HEK293 (cell line): ENCODE results near the gene CACNB2.

Source experiments
- GLIS1 ChIP-seq: fragments of 450-650 bp; formaldehyde crosslinking; IDR thresholded peaks from 2 replicates; pipeline ENCODE4 v1.5.1; 2016; ENCODE audit warnings: missing biosample characterization, missing genetic modification characterization
- TF ChIP-seq, protein P1 (sequence below): fragments of 450-650 bp; formaldehyde crosslinking; IDR thresholded peaks from 2 replicates; pipeline ENCODE4 v1.5.1; 2016; ENCODE audit warnings: missing biosample characterization, missing genetic modification characterization
- TF ChIP-seq, protein P2 (sequence below): fragments of 450-650 bp; formaldehyde crosslinking; IDR thresholded peaks from 2 replicates; pipeline ENCODE4 v1.5.1; 2016; ENCODE audit warnings: missing biosample characterization, missing genetic modification characterization
- TF ChIP-seq, protein P3 (sequence below): fragments of 450-650 bp; formaldehyde crosslinking; IDR thresholded peaks from 2 replicates; pipeline ENCODE4 v1.5.1; 2016; ENCODE audit warnings: missing biosample characterization, missing genetic modification characterization

DNA sequence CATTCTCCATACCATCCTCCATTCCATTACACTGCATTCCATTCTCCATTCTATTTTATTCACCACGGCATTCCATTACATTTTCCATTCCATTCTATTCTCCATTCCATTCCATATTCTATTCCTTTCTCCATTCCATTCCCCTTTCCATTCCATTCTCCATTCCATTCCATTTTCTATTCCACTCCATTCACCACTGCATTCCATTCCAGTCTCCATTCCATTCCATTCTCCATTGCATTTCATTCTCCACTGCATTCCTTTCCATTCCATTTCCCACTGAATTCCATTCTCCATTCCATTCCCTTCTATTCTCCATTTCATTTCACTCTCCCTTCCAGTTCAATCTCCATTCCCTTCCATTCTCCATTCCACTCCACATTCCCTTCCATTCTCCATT is 431.6 kb downstream of the CACNB2 start:
- TF ChIP-seq, protein P1, sequence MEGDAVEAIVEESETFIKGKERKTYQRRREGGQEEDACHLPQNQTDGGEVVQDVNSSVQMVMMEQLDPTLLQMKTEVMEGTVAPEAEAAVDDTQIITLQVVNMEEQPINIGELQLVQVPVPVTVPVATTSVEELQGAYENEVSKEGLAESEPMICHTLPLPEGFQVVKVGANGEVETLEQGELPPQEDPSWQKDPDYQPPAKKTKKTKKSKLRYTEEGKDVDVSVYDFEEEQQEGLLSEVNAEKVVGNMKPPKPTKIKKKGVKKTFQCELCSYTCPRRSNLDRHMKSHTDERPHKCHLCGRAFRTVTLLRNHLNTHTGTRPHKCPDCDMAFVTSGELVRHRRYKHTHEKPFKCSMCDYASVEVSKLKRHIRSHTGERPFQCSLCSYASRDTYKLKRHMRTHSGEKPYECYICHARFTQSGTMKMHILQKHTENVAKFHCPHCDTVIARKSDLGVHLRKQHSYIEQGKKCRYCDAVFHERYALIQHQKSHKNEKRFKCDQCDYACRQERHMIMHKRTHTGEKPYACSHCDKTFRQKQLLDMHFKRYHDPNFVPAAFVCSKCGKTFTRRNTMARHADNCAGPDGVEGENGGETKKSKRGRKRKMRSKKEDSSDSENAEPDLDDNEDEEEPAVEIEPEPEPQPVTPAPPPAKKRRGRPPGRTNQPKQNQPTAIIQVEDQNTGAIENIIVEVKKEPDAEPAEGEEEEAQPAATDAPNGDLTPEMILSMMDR: no peak
- TF ChIP-seq, protein P2, sequence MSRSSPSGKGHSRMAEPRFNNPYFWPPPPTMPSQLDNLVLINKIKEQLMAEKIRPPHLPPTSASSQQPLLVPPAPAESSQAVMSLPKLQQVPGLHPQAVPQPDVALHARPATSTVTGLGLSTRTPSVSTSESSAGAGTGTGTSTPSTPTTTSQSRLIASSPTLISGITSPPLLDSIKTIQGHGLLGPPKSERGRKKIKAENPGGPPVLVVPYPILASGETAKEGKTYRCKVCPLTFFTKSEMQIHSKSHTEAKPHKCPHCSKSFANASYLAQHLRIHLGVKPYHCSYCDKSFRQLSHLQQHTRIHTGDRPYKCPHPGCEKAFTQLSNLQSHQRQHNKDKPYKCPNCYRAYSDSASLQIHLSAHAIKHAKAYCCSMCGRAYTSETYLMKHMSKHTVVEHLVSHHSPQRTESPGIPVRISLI: no peak
- TF ChIP-seq, protein P3, sequence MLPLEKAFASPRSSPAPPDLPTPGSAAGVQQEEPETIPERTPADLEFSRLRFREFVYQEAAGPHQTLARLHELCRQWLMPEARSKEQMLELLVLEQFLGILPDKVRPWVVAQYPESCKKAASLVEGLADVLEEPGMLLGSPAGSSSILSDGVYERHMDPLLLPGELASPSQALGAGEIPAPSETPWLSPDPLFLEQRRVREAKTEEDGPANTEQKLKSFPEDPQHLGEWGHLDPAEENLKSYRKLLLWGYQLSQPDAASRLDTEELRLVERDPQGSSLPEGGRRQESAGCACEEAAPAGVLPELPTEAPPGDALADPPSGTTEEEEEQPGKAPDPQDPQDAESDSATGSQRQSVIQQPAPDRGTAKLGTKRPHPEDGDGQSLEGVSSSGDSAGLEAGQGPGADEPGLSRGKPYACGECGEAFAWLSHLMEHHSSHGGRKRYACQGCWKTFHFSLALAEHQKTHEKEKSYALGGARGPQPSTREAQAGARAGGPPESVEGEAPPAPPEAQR (tag by site-specific recombination): no peak
- no peak for TF ChIP-seq GLIS1 (tag by site-specific recombination)
